Measurements from ENCODE around the gene ALK. TPM values are rescaled to one million over a fixed set of nuclear protein-coding genes. Genes with fewer than 3 reads are reported as not detected.

ALK gene
- total RNA-seq, 1 experiment from 2014 or later = not detected

- TF ChIP-seq CTCF (conservative IDR thresholded peaks at IDR 0.05) = no peak
- Histone ChIP-seq H2AK5ac (ENCODE audit: insufficient read length, low read length) (no peak overlapping the region), H3K79me1 (ENCODE audit: insufficient read depth, low read depth, low read length, poor library complexity, severe bottlenecking) (no peaks in the 10 kb centered on the region), H2BK15ac (ENCODE audit: low read depth, low read length) (no peak overlapping the region), H3K27ac (ENCODE audit: insufficient read length, low read depth, low read length) (no peak overlapping the region), H3K9ac (ENCODE audit: extremely low read depth, insufficient read length, low read length) (no peak overlapping the region), H4K8ac (replicated peaks; ENCODE audit: insufficient read length, low read depth, low read length) (no peak overlapping the region), H2BK5ac (ENCODE audit: insufficient read length, low read length) (no peak overlapping the region), H2AFZ (ENCODE audit: low read length) (no peak overlapping the region), H3K23ac (ENCODE audit: insufficient read length, low read depth, low read length) (no peak overlapping the region), H2BK12ac (ENCODE audit: insufficient read length, low read depth, low read length) (no peak overlapping the region), H3K79me2 (ENCODE audit: insufficient read depth, low read length) (no peaks in the 10 kb centered on the region), H3K9me3 (ENCODE audit: control insufficient read depth, low read depth, low read length) (no peaks in the 10 kb centered on the region), H3K23me2 (ENCODE audit: insufficient read length, low read depth, low read length, poor library complexity, severe bottlenecking) (no peaks in the 10 kb centered on the region), H3T11ph (ENCODE audit: low read length) (no peak overlapping the region), H3K4ac (ENCODE audit: low read depth, low read length) (no peak overlapping the region), H3K27me3 (ENCODE audit: insufficient read depth, low read length) (no peaks in the 10 kb centered on the region), H3K14ac (ENCODE audit: insufficient read depth, low read length) (no peak overlapping the region), H2BK20ac (ENCODE audit: low read depth, low read length, poor library complexity, severe bottlenecking) (no peak overlapping the region), H3K18ac (ENCODE audit: insufficient read length, low read depth, low read length) (no peak overlapping the region), H4K91ac (ENCODE audit: insufficient read length, low read depth, low read length) (no peak overlapping the region), H3K4me2 (ENCODE audit: insufficient read depth, insufficient read length, low read length) (no peak overlapping the region), H3K4me1 (ENCODE audit: insufficient read depth, low read length) (0 out of 2 replicates have a peak, but pooled peaks cover 4% of the 10 kb centered on the region), H4K5ac (ENCODE audit: insufficient read length, low read depth, low read length) (no peak overlapping the region), H2BK120ac (ENCODE audit: low read depth, low read length, poor library complexity, severe bottlenecking) (no peak overlapping the region), H3K56ac (ENCODE audit: insufficient read length, low read depth, low read length) (no peak overlapping the region), H4K20me1 (ENCODE audit: control insufficient read depth, insufficient read depth, insufficient read length) (no peaks in the 10 kb centered on the region)
- Mint-ChIP-seq H3K36me3 (ENCODE audit: insufficient read depth in 1 of 3, low read depth in 3 of 3) (no peaks in the 10 kb centered on the region), H3K4me1 (peaks cover 11 to 12% of the 10 kb centered on the region in 2 experiments), H3K4me3 (no peak overlapping the region), H3K27me3 (ENCODE audit: low read depth) (peaks cover 1% of the 10 kb centered on the region; the same call in 1 of the 2 replicates), H3K27ac (no peak overlapping the region), H3K9me3 (no peaks in the 10 kb centered on the region; a peak in 1 of 5 replicates)
- no peak for DNase-seq
- WGBS (ENCODE audit: extremely low coverage, insufficient read length, low lambda C conversion rate) = no CpG with 5 or more reads among the region's 7 CpGs
These were observed 394.5 kb downstream of the ALK start for GRCh38 chr2:29526587-29527586.
